ENCODE results near the gene WFDC6. TPM values are rescaled to one million over a fixed set of nuclear protein-coding genes. Genes with fewer than 3 reads are reported as not detected.

The WFDC6 gene
- total RNA-seq, 1 experiment from 2014 or later, result not detected

GRCh38 chr20:45506398-45506797 is 32.9 kb downstream of the WFDC6 start:
- H3K9me3 Mint-ChIP-seq, result no peaks in the 10 kb centered on the region
- no peaks in the 10 kb centered on the region; the same call in none of the 2 replicates for H3K27me3 Mint-ChIP-seq (ENCODE audit: low read depth)
- no peak overlapping the region for H4K8ac ChIP-seq (replicated peaks; ENCODE audit: insufficient read length, low read depth, low read length)
- H2BK20ac ChIP-seq (ENCODE audit: low read depth, low read length, poor library complexity, severe bottlenecking), result no peak overlapping the region
- H3K9ac ChIP-seq (ENCODE audit: extremely low read depth, insufficient read length, low read length), result no peak overlapping the region
- H4K20me1 ChIP-seq (ENCODE audit: control insufficient read depth, insufficient read depth, insufficient read length), result no peaks in the 10 kb centered on the region
- H2BK12ac ChIP-seq (ENCODE audit: insufficient read length, low read depth, low read length), result no peak overlapping the region
- H2AFZ ChIP-seq (ENCODE audit: low read length), result no peak overlapping the region
- no peak overlapping the region for H3K27ac ChIP-seq (ENCODE audit: insufficient read length, low read depth, low read length)
- no peak overlapping the region for H3K4me3 Mint-ChIP-seq
- no peaks in the 10 kb centered on the region for H3K79me1 ChIP-seq (ENCODE audit: insufficient read depth, low read depth, low read length, poor library complexity, severe bottlenecking)
- no peaks in the 10 kb centered on the region for H3K27me3 ChIP-seq (ENCODE audit: insufficient read depth, low read length)
- no peak overlapping the region for H3K18ac ChIP-seq (ENCODE audit: insufficient read length, low read depth, low read length)
- no peak overlapping the region for H2AK5ac ChIP-seq (ENCODE audit: insufficient read length, low read length)
- no peak overlapping the region for H3K4ac ChIP-seq (ENCODE audit: low read depth, low read length)
- no peaks in the 10 kb centered on the region for H3K4me1 Mint-ChIP-seq
- no peak overlapping the region for H3K14ac ChIP-seq (ENCODE audit: insufficient read depth, low read length)
- no peak overlapping the region for H2BK15ac ChIP-seq (ENCODE audit: low read depth, low read length)
- no peak for TF ChIP-seq CTCF (conservative IDR thresholded peaks at IDR 0.05)
- H3K36me3 Mint-ChIP-seq (ENCODE audit: insufficient read depth in 1 of 3, low read depth in 3 of 3), result no peaks in the 10 kb centered on the region
- H3K4me2 ChIP-seq (ENCODE audit: insufficient read depth, insufficient read length, low read length), result no peak overlapping the region
- H3T11ph ChIP-seq (ENCODE audit: low read length), result no peak overlapping the region
- no CpG with 5 or more reads among the region's 2 CpGs for WGBS (ENCODE audit: extremely low coverage, insufficient read length, low lambda C conversion rate)
- no peak overlapping the region for H4K5ac ChIP-seq (ENCODE audit: insufficient read length, low read depth, low read length)
- no peak overlapping the region for H3K23ac ChIP-seq (ENCODE audit: insufficient read length, low read depth, low read length)
- H2BK5ac ChIP-seq (ENCODE audit: insufficient read length, low read length), result no peak overlapping the region
- no peak overlapping the region for H2BK120ac ChIP-seq (ENCODE audit: low read depth, low read length, poor library complexity, severe bottlenecking)
- H3K27ac Mint-ChIP-seq, result no peak overlapping the region
- H3K4me1 ChIP-seq (ENCODE audit: insufficient read depth, low read length), result no peaks in the 10 kb centered on the region
- no peaks in the 10 kb centered on the region for H3K79me2 ChIP-seq (ENCODE audit: insufficient read depth, low read length)
- no peaks in the 10 kb centered on the region for H3K9me3 ChIP-seq (ENCODE audit: control insufficient read depth, low read depth, low read length)
- H4K91ac ChIP-seq (ENCODE audit: insufficient read length, low read depth, low read length), result no peak overlapping the region
- no peak for DNase-seq
- no peaks in the 10 kb centered on the region for H3K23me2 ChIP-seq (ENCODE audit: insufficient read length, low read depth, low read length, poor library complexity, severe bottlenecking)
- H3K56ac ChIP-seq (ENCODE audit: insufficient read length, low read depth, low read length), result no peak overlapping the region

Measured in H9 (cell line).